HG03135 (cell line): Measurements from ENCODE around the gene NRXN3.

Experiments used
- ATAC-seq: cut with Tn5 transposase; IDR thresholded peaks from one replicate; pipeline ENCODE4 v1.9.1; 2021; ENCODE audit warnings: mild to moderate bottlenecking, moderate library complexity; ENCODE audit not compliant: unreplicated experiment

NRXN3 gene

DNA sequence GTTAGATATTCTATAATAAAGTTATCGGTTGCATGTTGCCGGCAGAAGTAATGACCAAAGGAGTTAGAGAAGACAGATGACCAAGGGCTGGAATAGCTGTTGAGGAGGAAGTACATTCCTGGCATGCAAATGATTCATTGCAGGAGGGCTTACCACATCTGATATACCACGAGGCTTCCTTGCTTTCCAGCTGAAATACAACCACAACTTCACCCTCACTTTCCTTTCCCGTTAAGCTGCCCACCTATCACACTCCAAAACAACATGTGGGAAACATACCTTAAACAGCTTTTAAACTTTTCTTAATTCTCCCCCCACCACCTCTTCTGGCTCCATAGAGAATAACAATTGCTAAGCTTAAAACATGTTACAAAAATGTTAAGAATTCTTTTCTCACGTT, 594.1 kb downstream of the NRXN3 start:
- no peak for ATAC-seq

DNA sequence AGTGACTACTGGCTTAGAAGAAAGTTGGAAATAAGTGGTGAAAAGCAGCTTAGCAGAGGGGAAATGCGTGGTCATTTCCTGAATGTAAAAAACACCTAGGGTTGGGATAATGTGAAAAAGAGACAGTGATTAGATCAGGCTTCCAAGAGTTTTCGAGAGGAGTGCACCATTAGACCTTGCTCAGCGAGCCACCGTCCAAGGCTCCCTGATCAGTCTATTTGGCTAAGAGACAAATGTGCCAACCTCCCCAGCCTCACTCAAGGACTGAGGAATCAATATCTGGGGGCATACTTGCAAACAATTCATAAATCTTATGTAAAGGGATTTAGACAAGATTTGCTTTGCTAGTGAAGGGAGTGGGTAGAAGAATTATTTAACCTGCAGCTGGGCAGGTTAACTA, 594.5 kb downstream of the NRXN3 start:
- no peak for ATAC-seq

DNA sequence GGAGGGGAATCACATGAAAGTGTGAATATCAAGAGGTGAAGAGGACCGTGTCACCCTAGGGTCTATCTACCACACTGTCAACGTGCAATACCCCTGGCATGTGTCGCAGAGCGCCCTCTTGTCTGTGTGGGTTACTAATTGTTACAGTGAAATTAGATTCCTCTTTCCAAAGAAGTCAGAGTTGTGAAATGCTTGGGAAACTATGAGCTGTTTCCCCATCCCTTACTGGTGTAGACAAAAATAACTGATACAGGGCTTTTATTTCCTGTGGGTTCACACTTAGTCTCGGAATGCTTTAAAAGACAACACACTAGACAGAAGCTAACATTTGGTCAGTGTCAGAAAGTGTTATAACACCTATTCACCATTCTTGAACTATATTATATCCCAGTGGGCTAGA, 597.3 kb downstream of the NRXN3 start:
- ATAC-seq: no peak

DNA sequence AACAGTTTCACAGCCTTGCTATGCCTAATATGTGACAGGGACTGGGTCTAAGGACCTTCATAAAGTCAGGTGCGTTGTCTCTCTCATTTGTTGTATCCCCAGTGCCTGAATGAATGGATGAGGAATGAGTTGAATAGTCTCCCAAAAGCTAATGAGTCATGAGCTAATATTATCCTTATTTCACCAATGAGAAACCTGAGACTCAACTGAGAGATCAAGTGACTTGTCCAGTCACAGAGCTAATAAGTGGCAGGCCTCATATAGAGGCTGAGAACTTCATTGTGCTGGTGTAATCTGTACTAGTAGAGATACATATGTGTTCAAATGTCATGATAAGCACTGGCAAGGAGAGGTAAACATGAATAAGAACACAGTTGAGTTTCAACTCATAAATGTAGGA, 612.4 kb downstream of the NRXN3 start:
- ATAC-seq: no peak

DNA sequence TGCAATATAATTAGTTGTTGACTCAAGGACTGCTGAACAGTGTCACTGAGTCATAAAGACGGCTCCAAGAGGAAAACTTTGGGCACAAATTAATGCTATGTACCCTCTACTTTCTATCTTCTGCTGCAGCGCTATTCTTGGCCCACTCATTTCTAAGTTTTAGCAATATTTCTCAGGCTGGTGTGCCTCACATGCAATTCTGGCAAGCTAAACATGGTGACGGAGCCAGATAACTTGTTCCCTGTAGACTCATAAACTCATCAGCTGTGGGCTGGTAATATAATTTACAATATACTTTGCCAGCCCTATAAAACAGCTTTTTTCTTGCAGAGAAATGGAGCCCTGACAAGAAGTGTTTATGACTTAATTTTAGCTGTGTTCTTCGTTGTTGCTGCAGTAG, 615.1 kb downstream of the NRXN3 start:
- ATAC-seq: no peak

DNA sequence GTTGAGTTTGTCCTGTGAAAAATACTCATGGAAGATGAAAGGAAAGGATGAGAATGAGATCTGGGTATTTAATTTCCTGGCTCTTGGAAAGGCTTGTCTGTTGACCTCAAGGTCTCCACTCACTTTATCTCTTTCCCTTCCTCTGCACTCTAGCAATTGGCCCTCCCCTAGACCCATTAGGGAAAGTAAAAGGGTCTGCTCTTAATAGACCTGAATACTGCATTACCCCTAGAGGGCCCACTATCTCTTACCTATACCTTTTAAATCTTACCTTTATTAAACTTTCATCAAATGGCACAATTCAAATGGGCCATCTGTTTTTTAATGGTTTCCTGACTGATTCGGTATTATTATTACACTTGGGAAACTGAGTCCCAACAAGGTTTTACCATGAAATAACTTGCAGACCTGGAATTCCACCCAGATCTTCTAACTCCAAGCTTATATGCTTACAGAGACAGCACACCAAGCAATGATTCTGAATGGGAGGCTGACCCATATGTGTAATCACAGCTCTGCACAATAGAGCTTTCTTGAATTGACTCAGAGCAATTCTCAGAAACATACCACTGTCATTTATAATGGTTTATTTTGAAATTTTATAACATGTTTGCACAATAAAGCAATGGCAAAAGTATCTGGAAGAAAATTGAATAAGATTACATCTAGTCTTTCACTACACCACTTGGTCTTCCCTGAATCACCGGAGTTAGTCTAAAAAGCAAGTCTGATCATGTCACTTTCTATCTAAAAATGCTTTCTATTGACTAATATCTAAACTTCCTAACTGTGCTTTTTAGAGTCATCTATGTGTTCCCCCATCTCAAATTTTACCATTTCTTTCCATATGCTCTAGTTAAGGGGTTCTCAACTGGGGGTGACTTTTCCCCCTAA, 618.5 kb downstream of the NRXN3 start:
- no peak for ATAC-seq

DNA sequence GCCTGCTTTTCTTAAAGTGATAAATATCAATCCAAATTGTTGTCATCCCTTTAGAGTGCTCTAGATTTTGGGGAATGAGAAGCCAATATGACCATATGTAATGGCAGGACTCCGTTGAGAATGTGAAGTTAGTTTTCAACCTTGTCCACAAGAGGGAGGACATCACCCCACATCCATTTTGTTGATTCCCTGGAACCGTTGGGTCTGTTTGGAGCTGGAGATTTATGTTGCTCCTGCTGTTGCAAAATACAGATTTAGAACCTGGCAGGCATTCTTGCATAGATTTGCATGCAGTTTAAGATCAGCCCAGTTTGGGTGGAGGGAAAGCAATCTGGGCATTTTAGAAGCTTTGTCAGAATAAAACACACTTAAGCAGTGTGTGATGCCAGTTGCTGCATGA, 620.1 kb downstream of the NRXN3 start:
- ATAC-seq: no peak

DNA sequence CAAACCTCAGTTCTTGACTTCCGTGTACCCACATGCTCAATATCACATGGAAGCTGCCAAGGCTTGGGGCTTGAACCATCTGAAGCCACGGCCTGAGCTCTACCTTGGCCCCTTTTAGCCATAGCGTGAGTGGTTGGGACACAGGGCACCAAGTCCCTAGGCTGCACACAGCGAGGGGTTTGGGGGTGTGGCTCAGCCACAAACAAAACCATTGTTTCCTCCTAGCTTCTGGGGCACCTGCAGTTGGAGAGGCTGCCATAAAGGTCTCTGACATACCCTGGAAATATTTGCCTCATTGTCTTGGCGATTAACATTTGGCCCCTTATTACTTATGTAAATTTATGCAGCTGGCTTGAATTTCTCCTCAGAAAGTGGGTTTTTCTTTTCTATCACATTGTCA, 628.6 kb downstream of the NRXN3 start:
- ATAC-seq: no peak

DNA sequence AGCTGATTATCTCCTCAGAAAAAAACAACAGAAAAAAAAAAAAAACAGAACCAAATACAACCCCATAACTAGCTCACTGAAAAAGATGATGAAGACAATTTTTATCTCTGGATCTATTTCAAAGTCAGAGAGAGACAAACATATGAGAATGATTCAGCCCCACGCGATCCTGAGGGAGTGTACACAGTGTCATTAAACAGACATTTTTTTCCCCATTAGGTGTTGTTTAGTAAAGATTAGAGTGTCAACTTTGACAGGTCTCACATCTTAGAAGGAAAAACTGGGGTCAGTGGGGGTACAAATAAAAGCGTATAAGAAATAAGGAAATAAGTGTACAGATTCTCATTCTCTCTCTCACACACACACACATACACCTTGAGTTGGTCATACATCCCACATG, 635.4 kb downstream of the NRXN3 start:
- no peak for ATAC-seq

DNA sequence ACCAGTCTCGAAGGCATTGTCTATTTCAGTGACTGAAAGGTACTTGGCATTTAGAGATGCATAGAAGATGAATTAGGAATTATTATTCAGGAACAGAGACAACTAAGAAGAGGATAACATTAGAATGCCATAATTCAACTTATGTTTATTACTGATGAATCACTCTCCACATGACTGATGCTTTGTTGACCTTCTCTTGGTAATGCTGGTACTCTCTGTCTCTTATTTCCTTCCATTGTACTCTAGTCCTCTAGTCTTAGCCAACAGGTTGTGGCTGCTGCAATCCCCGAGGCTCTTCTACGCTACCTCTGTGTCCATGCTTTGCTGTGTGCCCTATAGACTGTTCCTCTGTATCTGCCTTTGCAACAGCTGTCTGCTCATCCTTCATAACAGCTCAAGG, 652.9 kb downstream of the NRXN3 start:
- no peak for ATAC-seq

DNA sequence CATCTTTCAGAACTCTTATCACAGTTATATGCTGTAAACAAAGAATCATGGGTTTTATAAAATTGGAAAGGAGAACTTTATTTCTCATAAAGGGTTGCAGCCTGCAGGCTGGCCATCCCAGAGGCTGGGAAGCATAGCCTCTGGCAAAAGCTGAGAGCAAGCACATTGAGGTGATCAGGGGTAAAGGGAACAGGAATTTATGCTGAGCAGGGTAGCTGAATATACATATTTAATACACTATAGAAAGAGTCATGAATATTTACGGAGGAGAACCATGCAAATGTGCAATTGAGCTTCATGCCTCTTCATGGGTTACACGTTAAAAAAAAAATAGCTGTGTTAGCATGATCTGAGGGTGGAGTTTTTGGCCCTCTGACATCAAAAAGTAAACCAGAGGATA, 653.3 kb downstream of the NRXN3 start:
- no peak for ATAC-seq

DNA sequence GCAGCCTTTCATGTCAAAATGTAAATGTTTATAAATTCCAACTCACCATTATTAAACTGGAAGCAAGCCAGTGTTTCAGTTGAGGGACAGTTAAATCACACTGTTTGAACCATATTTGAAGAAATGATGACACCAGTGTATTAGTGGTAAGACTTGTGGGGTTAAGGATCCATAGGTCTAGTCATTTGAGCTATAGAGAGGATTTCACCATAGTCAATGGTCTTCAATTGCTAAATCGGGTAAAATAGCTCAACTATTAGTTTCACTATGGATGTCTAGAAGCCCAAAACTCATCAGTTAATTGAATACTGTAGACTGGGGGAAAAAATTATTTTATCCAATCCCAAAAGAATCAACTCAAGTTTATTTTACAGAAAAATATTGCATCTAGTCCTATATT, 659.1 kb downstream of the NRXN3 start:
- peak; percentile 88 for ATAC-seq

DNA sequence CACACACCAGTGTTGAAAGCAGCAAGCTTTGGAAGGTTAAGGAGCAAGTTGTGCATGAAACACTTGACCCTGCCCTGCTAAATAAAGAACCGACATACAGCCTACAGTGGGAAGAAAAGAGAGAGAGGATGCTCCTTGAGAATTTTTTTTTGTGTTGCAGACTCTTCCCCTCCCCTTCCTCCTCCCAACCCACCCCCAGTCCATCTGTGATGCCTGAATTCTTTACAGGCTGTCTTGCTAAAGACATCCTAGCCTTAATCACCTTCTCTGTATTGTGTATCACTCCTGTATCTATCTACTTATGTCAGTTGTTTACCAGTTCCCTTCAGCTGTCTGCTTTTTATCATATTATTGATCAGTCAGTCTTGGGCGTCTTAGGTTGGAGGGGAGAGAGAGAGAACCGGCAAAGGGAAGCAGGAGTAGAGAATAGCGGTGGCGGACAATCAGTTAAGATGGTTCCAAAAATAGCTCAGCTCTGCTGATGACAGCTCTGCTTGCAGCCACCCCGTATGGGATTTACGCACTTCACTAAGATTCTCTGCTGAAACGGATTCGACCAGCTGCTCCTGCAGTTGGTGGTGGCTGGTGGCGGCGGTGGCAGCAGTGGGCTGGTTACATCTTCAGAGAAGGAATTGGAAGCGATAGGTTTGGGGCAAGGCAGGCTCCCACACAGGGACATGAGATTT, 664.7 kb downstream of the NRXN3 start:
- no peak for ATAC-seq

DNA sequence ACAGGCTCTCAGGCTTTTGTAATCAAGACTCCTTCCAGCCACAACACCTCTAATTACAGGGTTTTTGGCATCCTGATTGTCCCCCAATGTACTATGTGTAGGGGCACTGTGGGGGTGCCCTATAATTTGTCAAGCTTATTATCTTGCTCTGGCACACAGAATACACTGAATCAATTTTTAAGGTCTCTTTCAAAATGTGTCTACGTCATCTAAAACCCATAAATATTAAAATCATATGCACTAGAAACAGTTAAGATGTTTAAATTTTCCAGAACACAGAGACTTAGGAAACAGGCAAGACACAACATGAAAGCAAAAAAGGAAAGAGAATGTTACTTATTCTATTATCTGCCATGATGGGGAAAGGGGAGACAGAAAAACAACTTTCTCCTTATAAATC, 665.7 kb downstream of the NRXN3 start:
- ATAC-seq: no peak

DNA sequence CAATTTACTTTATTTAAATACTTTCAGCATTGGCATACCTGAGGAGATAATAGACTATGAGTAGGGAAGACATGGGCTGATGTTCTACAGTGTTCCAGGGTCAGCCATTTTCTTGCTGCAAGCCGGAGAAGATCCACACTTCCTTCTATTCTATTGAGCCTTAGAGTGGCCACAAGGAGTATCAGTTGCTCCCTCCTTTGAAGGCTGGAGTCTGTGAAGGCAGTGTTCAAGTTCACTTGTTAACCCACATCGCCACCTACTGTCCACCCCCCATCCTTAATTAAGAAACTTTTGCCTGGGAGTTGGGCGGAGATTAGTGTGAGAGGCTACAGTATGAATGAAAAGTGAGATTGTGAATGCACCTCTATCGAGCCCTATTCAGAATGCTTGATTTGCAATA, 666.6 kb downstream of the NRXN3 start:
- no peak for ATAC-seq

DNA sequence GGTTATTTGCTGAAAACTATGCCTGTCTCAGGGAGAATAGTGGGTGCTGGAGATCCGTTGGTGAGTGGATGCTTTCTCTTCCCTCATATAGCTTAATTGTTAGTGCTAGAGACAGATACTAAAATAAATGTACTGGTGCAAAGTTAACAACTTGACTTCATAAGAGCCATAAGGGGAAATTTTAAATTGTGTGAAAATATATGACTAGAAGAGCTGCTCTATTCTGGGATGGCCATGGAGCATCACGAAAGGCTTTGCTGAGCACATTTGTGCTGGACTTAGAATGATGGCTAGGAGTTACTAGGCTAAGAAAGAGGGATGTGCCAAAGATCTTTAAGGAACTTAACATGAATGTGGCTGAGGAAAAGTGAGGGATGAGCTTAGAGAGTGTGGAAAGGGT, 668.8 kb downstream of the NRXN3 start:
- ATAC-seq: no peak

DNA sequence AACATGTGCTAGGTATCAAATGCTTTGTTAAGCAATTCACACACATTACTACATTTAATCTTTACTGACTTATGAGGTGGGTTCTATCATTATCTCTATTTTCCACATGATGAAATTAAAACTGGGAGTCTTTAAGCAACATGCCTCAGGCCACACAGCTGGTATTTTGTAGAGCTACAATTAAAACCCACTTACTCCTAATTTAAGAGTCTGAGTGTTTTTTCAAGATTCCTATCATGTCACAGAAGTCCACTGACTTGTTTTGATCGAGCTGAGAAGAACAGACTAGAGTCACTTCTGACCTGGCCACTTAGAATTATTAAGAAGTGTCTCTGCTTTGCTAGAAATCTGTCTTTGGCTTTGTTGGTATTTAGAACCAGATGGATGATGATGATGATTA, 670.7 kb downstream of the NRXN3 start:
- ATAC-seq: no peak

DNA sequence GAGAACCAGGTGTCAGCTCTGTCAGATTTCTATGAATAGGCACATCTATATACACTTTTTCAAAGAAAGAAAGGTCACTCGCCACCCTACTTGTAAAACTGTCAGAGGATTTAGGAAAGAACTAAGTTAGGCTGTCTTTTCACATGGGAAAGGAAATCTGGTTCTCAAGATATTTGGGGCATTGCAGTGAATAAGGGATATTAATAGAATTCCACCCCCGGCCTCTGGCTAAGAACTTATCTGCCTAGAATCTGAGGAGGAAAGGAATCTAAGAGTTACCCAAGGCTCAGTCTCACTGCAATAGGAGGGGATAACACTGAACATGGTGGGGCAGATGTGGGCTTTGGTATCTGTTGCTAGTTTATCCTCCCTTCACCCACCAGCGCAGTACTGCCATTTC, 677.6 kb downstream of the NRXN3 start:
- no peak for ATAC-seq

DNA sequence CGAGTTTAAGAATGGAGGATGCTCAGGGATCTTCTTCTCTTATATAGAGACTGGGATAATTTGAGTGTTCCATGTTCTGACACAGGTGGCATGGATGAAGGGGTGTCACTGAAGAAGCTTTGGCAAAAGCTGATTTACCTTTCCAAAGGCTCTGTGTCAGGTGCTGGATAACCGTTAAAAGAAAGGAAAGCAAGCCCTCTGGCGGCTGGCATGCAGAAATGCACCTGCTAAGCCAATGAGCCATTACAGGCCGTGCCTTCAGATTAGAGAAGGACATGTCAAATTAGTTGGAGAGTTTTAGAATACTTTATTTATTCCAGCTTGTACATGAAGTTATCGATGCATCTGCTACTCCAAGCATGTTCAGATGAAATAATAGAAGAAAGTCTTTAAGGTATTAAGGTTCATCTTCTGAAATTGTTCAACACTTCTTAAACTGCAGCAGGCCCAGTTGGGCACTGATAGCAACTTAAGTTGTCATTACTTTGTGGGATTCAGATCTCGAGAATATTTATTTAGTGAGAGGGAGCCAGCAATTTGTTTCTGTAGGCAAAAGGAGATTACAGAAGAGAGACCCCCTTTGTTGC, 678.2 kb downstream of the NRXN3 start:
- peak; percentile 97 for ATAC-seq

DNA sequence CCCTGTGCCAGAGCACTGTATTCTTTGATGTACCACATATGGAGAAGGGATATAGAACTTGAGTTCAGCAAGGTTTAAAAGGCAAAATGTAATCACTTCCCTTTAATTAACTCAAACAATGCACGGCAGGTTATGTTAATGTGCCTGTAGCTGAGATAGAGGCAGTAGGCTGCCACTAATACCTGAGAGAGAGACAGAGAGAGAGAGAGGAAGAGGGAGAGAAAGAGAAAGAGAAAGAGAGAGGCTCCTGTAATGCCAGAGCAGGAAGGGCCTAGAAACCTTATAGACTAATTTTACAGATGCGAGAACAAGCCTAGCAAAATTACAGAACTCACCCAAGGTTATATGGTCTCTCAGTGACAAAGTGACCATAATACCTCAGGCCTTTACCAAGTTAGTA, 679.8 kb downstream of the NRXN3 start:
- ATAC-seq: no peak

DNA sequence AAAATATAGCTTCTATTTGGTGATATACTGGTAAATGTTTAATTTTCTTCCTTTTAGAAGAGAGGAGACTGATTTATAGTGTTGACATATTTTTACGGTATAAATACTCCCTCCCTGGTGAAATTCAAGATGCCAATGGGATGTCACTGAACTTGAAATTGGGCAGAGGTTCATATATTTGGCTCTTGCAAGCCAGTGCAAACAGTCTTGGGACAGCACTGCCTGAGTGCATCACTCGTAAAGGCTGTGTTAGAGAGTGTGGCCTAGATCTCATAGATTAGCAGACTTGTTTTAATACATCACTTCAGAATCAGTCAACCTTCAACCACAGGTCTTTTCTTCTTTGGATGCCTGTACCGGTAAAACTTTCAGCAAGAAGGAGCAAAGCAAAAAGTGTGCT, 681.0 kb downstream of the NRXN3 start:
- no peak for ATAC-seq

DNA sequence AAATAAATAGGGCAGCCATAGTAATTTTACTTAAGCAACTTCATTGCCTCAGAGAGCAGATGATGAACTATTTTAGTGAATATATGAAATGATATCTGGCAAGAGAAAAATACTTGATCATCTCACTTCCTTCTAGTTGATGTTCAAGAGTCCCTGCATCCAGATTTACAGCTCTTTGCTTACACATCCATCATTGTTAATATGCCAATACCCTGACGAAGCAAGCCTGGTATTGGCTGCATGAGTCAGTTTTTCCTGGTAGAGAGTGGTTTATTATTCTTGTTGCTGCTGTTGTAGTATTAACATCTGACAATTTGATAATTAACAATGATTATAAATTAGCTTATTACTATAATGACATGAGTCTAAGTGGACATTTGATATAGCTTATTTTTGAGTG, 681.9 kb downstream of the NRXN3 start:
- ATAC-seq: no peak
